GM19023 (cell line): ENCODE results near the gene PARK7.
"Not testable (repeated sequence)": the region's sequence is repeated elsewhere in the genome, so short reads cannot be mapped to it uniquely, and the experiment has no call there.

Experiments used
- ATAC-seq: cut with Tn5 transposase; IDR thresholded peaks from one replicate; pipeline ENCODE4 v1.9.1; 2021; ENCODE audit warnings: mild to moderate bottlenecking, moderate library complexity; ENCODE audit not compliant: unreplicated experiment

Gene PARK7

DNA sequence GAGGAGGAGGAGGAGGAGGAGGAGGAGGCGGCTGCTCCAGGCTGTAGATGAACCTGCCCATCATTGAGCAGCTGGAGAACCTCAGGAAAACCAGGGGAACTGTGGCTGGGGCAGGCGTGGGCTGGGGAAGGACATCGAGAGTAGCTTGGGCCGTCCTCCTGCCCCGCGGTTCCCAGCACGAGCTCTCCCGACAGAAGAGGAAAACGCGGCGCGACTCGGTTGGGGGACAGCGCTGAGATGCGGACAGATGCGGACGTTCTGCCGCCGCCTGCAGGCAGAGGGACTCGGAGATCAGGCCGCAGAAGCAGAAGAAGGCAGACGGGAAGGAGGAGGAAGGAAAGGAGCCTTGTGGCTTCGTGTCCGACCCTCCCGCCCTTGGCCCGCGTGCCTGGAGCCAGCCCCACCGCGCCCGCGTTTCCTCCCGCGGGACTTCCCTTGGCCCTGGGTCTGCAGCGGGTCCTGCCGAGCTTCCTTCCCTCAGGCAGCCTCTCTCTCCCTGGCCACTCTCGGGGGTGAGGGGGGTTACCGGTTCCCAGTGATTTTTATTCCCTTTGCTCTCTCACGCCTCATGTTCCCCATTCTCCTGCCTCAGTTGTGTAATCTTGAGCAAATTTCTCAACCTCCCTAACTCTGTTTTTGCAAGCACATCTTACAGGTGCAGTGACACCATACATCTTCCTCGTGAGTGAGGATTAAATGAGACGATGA lies 19.1 kb upstream of the PARK7 start:
- no peak for ATAC-seq

DNA sequence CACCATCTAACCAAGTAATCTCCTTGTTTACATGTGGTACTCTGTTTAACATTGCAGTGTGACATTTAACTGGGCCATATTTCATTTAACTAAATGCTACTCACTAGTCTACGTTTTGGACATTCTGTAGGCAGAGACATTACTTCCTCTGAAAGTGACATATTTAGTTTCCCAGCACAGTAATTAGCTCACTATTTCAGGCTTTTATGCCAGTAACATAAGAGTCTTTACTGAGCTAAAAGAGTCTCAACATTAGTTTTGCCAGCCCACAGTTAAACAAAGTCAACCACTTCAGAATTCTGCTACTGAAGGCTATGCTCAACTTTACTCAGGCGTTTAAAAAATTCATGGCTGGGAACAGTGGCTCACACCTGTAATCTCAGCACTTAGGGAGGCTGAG lies 18.3 kb upstream of the PARK7 start:
- ATAC-seq = no peak

GRCh38 chr1:7948960-7949359 lies 12.6 kb upstream of the PARK7 start:
- no peak for ATAC-seq

DNA sequence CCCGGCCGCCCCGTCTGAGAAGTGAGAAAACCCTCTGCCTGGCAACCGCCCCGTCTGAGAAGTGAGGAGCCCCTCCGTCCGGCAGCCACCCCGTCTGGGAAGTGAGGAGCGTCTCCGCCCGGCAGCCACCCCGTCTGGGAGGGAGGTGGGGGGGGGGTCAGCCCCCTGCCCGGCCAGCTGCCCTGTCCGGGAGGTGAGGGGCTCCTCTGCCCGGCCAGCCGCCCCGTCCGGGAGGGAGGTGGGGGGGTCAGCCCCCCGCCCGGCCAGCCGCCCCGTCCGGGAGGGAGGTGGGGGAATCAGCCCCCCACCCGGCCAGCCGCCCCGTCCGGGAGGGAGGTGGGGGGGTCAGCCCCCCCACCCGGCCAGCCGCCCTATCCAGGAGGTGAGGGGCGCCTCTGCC lies 8.7 kb upstream of the PARK7 start:
- ATAC-seq = not testable (repeated sequence)

DNA sequence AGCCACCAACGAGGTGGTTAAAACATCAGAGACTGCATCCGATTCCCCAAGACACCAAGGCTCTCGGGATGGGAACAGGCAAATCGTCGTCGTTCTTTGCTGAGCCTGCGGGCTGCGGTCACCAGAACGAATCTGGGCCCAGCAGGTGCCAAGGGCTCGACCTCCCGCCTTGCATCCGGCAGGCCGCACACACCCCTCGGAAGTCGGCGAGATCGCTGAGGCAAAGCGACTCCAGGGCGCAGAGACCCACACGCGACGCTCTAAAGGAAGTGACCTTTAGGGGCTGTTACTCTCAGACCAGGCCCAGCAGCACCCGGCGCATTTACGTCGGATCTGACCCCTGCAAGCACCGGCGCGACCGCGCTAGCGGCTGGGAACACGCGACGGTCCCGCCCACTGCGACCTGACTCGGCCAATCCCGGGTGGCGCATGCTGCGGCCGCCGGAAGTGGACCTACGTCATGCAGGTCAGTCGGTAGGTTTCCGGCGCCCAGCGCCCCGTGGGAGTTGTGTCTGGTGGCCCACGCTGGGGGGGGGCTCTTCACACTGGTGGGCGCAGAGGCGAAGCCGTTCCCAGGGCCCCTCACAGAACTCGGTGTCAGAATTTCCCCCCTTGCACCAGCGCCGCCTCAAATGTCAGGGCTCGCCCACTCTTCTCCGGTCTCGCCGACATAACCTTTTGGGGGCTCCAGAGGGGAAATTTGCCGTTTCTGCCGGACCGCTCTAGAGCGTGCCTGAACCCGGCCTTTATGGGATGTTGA lies 7.5 kb upstream of the PARK7 start:
- peak; percentile 95 for ATAC-seq

- ATAC-seq = no peak
Measured at GRCh38 chr1:7954683-7955082, 6.8 kb upstream of the PARK7 start.

DNA sequence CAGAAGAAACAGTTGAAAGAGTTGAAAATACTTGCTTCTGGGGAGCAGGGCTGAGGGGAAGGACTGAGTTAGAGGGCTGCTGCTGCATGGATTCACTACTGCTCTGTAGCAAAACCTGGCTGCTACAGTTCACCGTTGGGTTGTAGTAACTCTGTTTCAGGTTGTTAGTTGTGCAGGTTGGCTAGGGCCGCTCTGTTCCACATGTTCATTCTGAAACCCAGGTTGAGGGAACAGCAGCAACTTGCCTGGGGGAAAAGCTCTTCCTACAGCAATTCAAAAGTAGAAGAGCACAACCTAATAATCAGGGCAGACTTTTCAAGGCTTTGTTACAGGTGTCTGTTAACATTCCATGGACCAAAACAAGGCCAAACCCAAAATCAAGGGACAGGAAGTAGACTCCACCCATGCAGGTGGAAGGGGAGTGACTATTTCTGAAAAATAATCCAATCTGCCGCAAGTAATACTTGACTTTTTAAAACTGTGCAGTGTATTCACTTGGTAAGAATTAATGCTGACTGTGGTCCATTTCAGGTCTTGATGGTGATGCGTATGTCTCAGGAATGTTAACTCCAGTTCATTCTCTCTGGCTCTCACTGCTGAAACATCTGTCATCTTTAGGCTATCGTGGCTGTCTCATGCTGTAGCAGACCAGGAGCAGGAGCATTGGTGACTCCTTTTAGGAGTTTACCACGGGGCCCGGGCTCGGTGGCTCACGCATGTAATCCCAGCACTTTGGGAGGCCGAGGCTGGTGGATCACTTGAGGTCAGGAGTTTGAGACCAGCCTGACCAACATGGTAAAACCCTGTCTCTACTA lies 5.1 kb upstream of the PARK7 start:
- ATAC-seq = no peak

GRCh38 chr1:7960165-7960564 lies 1.3 kb upstream of the PARK7 start:
- ATAC-seq = no peak

GRCh38 chr1:7960867-7961215 lies 670 bp upstream of the PARK7 start:
- no peak for ATAC-seq

DNA sequence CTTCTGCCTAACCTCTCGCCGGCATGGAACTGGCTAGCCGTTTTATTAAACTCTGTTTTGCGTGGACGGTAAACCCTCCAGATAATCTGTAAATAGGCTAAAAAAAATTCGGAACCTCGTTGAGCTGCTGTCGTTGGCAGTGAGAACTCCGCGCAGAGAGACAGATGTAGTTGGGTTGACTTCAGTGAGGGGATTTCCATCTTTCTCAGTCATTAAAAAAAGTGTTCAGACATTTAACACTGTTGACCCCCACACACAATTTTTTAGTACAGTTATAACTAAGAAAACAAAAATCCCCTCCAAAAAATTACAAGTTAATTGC lies 464 bp downstream of the PARK7 start:
- no peak for ATAC-seq

GRCh38 chr1:7962636-7963377 lies 1.3 kb downstream of the PARK7 start:
- ATAC-seq = no peak

DNA sequence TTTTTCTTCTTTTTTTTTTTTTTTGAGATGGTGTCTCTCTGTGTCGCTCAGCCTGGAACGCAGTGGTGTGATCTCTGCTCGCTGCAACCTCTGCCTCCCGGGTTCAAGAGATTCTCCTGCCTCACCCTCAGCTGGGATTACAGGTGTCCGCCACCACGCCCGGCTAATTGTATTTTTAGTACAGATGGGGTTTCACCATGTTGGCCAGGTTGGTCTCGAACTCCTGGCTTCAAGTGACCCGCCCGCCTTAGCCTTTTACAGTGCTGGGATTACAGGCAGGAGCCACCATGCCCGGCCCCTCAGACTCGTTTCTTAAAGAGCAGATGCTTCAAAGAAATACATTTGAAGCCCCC lies 1.8 kb downstream of the PARK7 start:
- ATAC-seq = not testable (repeated sequence)

- not testable (repeated sequence) for ATAC-seq
Measured at GRCh38 chr1:7963841-7964240, 2.3 kb downstream of the PARK7 start.

DNA sequence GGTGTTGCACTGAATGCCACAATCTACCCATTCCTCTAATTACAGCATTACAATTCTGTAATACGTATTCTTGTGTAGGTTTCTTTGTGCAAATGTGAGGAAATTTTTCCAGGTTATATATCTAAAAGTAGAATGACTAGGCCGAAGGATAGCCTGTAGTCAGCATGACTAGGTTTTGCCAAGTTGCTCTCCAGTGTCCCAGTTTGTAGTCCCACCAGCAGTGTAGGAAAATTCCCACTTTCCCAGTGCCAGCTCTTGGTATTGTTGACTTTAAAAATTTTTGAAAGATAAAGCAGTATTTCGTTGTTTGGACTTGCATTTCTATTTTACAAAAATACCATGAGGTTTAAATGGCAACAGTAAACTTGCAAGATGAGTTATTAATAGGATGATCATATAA lies 3.0 kb downstream of the PARK7 start:
- no peak for ATAC-seq

DNA sequence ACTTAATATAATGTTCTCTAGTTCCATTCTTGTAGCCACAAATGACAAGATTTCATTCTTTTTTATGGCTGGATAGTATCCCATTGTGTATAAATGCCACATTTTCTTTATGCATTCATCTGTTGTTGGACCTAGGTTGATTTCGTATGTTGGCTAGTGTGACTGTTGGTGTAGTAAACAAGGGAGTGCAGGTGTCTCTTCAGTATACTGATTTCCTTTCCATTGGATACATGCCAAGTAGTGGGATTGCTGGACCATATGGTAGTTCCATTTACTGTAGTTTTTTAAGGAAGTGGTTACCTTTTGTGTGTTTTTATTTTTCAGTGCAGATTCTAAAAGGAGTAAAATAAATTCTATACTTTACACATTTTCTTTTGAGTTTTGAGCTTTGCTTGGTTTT lies 5.7 kb downstream of the PARK7 start:
- no peak for ATAC-seq

DNA sequence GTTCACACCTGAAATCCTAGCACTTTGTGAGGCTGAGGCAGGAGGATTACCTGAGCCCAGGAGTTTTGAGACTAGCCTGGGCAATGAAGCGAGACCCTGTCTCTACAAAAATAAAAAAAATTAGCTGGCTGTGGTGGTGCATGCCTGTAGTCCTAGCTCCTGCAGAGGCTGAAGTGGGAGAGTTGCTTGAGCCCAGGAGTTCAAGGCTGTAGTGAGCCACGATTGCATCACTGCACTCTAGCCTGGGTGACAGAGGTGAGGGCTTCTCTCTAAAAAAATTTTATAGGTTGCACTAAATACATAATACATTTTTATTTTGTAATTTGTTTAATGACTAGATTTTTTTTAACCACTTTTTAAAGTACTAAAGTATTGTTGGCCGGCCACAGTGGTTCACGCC lies 6.1 kb downstream of the PARK7 start:
- ATAC-seq = no peak

- no peak for ATAC-seq
Measured at GRCh38 chr1:7970246-7970645, 8.7 kb downstream of the PARK7 start.

DNA sequence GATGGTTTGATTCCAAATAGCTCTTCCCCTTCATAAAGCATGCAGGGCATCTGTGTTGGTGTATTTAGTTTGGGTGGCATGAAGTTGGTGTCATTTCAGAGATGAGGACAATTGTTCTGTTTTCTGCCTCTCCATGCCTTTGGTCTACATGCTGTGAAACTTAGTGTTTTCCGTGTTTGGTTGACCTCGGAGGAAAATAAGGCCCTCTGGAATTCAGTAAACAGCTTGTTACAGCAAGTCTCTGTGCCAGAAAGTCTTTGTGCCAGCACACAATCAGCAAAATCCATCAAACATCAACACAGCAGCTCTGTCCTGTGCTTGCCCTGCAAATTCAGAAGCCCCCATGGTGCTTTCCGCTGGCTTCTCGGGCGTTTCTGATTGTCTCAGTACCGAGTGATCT lies 9.5 kb downstream of the PARK7 start:
- no peak for ATAC-seq

GRCh38 chr1:7972285-7972684 lies 10.8 kb downstream of the PARK7 start:
- ATAC-seq = no peak

- ATAC-seq = no peak
Measured at GRCh38 chr1:7973086-7973485, 11.6 kb downstream of the PARK7 start.

DNA sequence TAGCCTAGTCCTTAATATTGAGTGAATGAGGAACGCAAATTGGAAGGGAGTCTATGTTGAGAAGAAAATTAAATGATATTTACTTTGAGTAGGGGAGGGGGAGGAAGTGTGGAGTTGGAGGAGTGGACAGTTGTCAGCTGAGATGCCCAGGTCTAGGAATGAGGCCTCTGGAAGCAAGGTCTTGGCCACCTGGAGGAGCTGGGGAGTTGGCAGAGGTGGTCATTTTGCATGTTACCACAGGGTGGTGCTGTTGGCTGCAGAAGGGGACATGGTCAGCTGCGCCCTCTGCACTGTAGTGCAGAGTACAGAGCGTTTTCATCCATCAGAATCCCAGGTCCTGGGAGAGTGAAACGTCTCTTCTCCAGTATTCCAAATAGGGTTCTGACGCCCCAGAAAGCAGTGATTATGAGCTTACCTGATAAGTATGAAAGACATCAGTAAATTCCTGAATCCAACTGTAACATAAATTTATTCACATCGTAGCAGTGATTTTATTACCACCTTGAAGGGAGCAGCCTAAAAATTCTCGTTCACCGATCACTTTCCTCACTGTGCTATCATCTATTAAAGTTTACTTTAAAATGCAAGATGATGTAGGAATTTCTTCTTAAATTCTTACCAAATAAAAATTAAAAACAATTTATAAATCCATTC lies 13.8 kb downstream of the PARK7 start:
- ATAC-seq = no peak
